HepG2 (cell line): ENCODE data around the gene SCFD2. TPM values are rescaled to one million over a fixed set of nuclear protein-coding genes. Genes with fewer than 3 reads are reported as not detected.

Experiments
- ATAC-seq: fragments of 200-7000 bp; cut with Tn5 transposase; 3 replicates; pipeline ENCODE4 v1.9.1; 2020; ENCODE audit warnings: mild to moderate bottlenecking, moderate library complexity
- BruUV-seq: library from RNA; stranded (reverse); fragments of 400-500 nt; replicated peaks from 2 replicates; lab custom pipeline; 2021; lab: Mats Ljungman, UMichigan
- CTCF ChIA-PET: fragments of 300-600 bp; formaldehyde crosslinking; extraction: SDS; loops from one replicate; lab custom pipeline; 2021; ENCODE audit warnings: low total read pairs, inconsistent platforms, low intra/inter-chr PET ratio; lab: Yijun Ruan, JAX
- POLR2A ChIA-PET: fragments of 350-600 bp; sonication (Branson Sonifier 250); formaldehyde crosslinking; loops from one replicate; lab custom pipeline; 2020; ENCODE audit warnings: antibody characterized with exemption, inconsistent platforms; lab: Yijun Ruan, JAX
- DNase-seq: peaks from one replicate; pipeline ENCODE4 v3.0.0-alpha.2; 2015; ENCODE audit warnings: low spot score
- FAIRE-seq: peaks from 3 replicates; lab custom pipeline; 2011; peaks lifted over from hg19 to GRCh38; lab: Jason Lieb, UNC
- H2AFZ ChIP-seq: one replicate; pipeline ENCODE4 v1.6.1; 2011; ENCODE audit warnings: low read length, inconsistent platforms
- H3K27ac ChIP-seq: fragments of 300-600 bp; 3 replicates; pipeline ENCODE4 v1.8.0; 2011; ENCODE audit warnings: mixed run types, mild to moderate bottlenecking, mixed read lengths, low read length, inconsistent platforms; ENCODE audit not compliant: insufficient read depth; ENCODE audit errors: extremely low read length
- H3K27me3 ChIP-seq, 2 experiments: fragments of 200-600 bp in 1 of 2; 2 replicates in 1 of 2; 3 replicates in 1 of 2; pipeline versions ENCODE4 v1.6.0 to v1.8.0; 2011; ENCODE audit warnings: low read length in 2 of 2, mild to moderate bottlenecking in 2 of 2, moderate library complexity in 2 of 2, inconsistent platforms in 1 of 2; ENCODE audit not compliant: insufficient read depth in 2 of 2, control insufficient read depth in 1 of 2
- H3K36me3 ChIP-seq, 2 experiments: fragments of 200-600 bp in 1 of 2; replicated peaks in 1 of 2; 2 replicates in 1 of 2; 3 replicates in 1 of 2; pipeline versions ENCODE4 v1.5.1 to v1.8.0; 2011; ENCODE audit warnings: low read length in 2 of 2, inconsistent platforms in 1 of 2; ENCODE audit not compliant: insufficient read depth in 2 of 2, control insufficient read depth in 1 of 2
- H3K4me1 ChIP-seq: 2 replicates; pipeline ENCODE4 v1.5.1; 2012; ENCODE audit warnings: low read length, inconsistent platforms; ENCODE audit not compliant: insufficient read depth
- H3K4me2 ChIP-seq: 2 replicates; pipeline ENCODE4 v1.6.0; 2011; ENCODE audit warnings: low read depth, low read length, inconsistent platforms
- H3K4me3 ChIP-seq, 3 experiments: fragments of 200-600 bp in 1 of 3; sonication (generic), shearing (Covaris generic) in 1 of 3; replicated peaks in 1 of 3; 2 replicates each; pipeline ENCODE4 v1.5.1; 2011 to 2016; ENCODE audit warnings: low read length in 3 of 3, inconsistent platforms in 2 of 3, low read depth in 2 of 3, mild to moderate bottlenecking in 2 of 3, control low read depth in 1 of 3, mixed read lengths in 1 of 3; ENCODE audit not compliant: insufficient read depth in 1 of 3
- H3K79me2 ChIP-seq: one replicate; pipeline ENCODE4 v1.6.1; 2011; ENCODE audit warnings: low read length, inconsistent platforms; ENCODE audit not compliant: insufficient read depth
- H3K9ac ChIP-seq: 2 replicates; pipeline ENCODE4 v1.6.0; 2011; ENCODE audit warnings: mild to moderate bottlenecking, low read depth, low read length, inconsistent platforms; ENCODE audit not compliant: insufficient read depth
- H3K9me3 ChIP-seq: 2 replicates; pipeline ENCODE4 v1.5.1; 2012; ENCODE audit warnings: mild to moderate bottlenecking, low read length
- H4K20me1 ChIP-seq: 2 replicates; pipeline ENCODE4 v1.6.0; 2011; ENCODE audit warnings: inconsistent platforms, mild to moderate bottlenecking, low read length, moderate library complexity; ENCODE audit not compliant: insufficient read depth
- ARNT2 ChIP-seq: sonication (generic); formaldehyde crosslinking; IDR thresholded peaks from 2 replicates; pipeline ENCODE4 v1.8.0; 2022; ENCODE audit warnings: mild to moderate bottlenecking, low read depth, missing genetic modification reagents, moderate library complexity
- CREM ChIP-seq, 2 experiments: sonication (generic) in 1 of 2; formaldehyde crosslinking in 1 of 2; IDR thresholded peaks; 2 replicates each; pipeline versions ENCODE4 v1.4.0 to v1.6.1; 2016 to 2020; ENCODE audit warnings: antibody characterized with exemption in 1 of 2, mild to moderate bottlenecking in 1 of 2, missing genetic modification reagents in 1 of 2
- FOXA3 ChIP-seq: IDR thresholded peaks from 2 replicates; pipeline ENCODE4 v1.6.1; 2016; ENCODE audit warnings: missing genetic modification reagents, missing compliant biosample characterization
- GTF3A ChIP-seq: sonication (generic); formaldehyde crosslinking; conservative IDR thresholded peaks from 2 replicates; pipeline ENCODE4 v1.4.0; 2020; ENCODE audit warnings: mild to moderate bottlenecking, missing genetic modification reagents
- MIER3 ChIP-seq: IDR thresholded peaks from 2 replicates; pipeline ENCODE4 v1.6.1; 2016; ENCODE audit warnings: missing compliant biosample characterization, borderline replicate concordance
- REPIN1 ChIP-seq: sonication (generic); formaldehyde crosslinking; IDR thresholded peaks from 2 replicates; pipeline ENCODE4 v1.8.0; 2022; ENCODE audit warnings: missing genetic modification reagents, low read depth, mild to moderate bottlenecking, borderline replicate concordance
- TBL1XR1 ChIP-seq: fragments of 150-350 bp; IDR thresholded peaks from 2 replicates; pipeline ENCODE4 v1.6.1; 2014; ENCODE audit warnings: borderline replicate concordance, low read length; ENCODE audit not compliant: partially characterized antibody
- ZNF296 ChIP-seq: sonication (generic); formaldehyde crosslinking; conservative IDR thresholded peaks from 2 replicates; pipeline ENCODE4 v1.5.0; 2020; ENCODE audit warnings: mild to moderate bottlenecking, missing genetic modification reagents
- WGBS: methylation state at CpG from one replicate; pipeline ENCODE4 v1.1.6; 2017; ENCODE audit warnings: low lambda C conversion rate; 5-methylcytosine and 5-hydroxymethylcytosine counted together
- in situ Hi-C: cut with HindIII; loops from 2 replicates; pipeline ENCODE4 v1.10.0; 2017; ENCODE audit warnings: low pct_unique_long_range_greater_than_20kb; ENCODE audit not compliant: extremely low pct_ligation_motif_present
- intact Hi-C: fragments of 100-400 bp; cut with micrococcal nuclease; formaldehyde crosslinking; loops from one replicate; pipeline ENCODE4 v1.10.0; 2022; ENCODE audit not compliant: unreplicated experiment
- polyA plus RNA-seq, 8 experiments: library from polyadenylated mRNA; depleted of rRNA in 3 of 8; stranded (reverse) in 7 of 8; unstranded in 1 of 8; fragments of >200 nt; fragmentation: Illumina TruSeq in 4 of 8; extraction: Trizol in 4 of 8; gene quantifications; 2 replicates each; pipeline versions ENCODE4 v1.2.1 to v1.2.3, GENCODE V29; 2011 to 2016; ENCODE audit warnings: low read depth in 4 of 8, missing spikeins in 1 of 8, mixed read lengths in 1 of 8; ENCODE audit not compliant: insufficient read depth in 1 of 8
- total RNA-seq, 5 experiments: library from RNA; depleted of rRNA; stranded (reverse); fragments of >200 nt; fragmentation: Illumina TruSeq; extraction: Trizol; gene quantifications; 2 replicates each; pipeline ENCODE4 v1.2.3, GENCODE V29; 2016; ENCODE audit warnings: low read depth in 1 of 5
- TF ChIP-seq, protein P1 (sequence below): sonication (generic); formaldehyde crosslinking; IDR thresholded peaks from 2 replicates; pipeline ENCODE4 v1.4.0; 2020; ENCODE audit warnings: missing genetic modification reagents

The SCFD2 gene
- total and polyA plus RNA-seq, 2 of the 13 experiments (the other 11 are each of a cell fraction or from before 2014, with no cell fraction given): 4.6 to 15.6 TPM

DNA sequence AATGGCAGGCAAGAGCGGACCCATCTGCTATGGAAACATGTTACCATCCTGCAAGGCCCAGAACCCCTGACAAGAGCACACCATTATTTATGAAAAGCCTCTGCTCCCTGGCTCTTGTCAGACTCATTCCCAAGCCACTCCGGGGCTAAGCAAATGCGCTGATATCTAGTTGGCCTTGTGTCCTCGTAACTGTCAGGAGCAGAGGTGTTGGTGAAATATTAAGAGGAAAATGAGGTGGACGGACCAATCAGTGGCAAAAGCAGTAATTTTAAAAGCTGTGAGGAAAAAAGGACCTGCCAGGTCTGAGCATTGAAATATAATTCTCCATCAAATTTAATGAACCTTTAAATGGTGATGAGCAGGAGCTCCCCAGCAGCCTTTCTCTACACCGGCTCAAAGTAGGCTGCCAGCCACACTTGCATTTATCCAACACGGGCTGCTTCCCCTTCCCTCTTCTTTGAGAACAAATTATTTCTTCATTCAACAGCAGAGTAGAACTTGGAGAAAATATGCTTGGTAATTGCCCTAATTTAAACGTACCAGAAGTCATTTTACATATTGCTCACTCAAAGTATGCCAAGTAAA, 289.4 kb downstream of the SCFD2 start (continued):
- no peak for TF ChIP-seq GTF3A (CRISPR knock-in tag)
- TF ChIP-seq, protein P1, sequence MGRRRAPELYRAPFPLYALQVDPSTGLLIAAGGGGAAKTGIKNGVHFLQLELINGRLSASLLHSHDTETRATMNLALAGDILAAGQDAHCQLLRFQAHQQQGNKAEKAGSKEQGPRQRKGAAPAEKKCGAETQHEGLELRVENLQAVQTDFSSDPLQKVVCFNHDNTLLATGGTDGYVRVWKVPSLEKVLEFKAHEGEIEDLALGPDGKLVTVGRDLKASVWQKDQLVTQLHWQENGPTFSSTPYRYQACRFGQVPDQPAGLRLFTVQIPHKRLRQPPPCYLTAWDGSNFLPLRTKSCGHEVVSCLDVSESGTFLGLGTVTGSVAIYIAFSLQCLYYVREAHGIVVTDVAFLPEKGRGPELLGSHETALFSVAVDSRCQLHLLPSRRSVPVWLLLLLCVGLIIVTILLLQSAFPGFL: no peak

DNA sequence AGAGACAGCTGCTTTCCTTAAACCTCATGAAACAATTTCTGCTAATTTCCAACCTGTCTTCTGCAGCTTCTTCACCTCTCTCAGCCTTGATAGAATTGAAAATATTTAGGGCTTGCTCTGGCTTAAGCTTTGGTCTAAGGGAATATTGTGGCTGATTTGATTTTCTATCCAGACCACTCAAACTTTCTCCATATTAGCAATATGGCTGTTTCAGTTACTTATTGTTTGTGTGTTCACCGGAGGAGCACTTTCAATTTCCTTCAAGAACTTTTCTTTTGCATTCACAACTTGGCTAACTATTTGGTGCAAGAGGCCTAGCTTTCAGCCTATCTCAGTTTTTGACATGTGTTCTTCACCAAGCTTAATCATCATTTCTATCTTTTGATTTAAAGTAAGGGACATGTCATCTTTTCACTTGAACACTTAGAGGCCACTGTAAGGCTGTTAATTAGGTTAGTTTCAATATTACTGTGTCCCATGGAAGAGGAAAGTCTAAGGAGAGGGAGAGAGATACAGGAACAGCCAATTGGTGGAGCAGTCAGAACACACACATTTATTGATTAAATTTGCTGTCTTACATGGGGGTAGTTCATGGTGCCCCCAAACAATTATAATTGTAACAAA, 290.6 kb downstream of the SCFD2 start:
- Histone ChIP-seq H3K4me3 (no peak overlapping the region), H3K4me1 (no peaks in the 10 kb centered on the region), H3K36me3 (no peaks in the 10 kb centered on the region), H3K79me2 (no peaks in the 10 kb centered on the region), H3K27me3 (no peaks in the 10 kb centered on the region), H3K9me3 (no peaks in the 10 kb centered on the region), H3K27ac (no peak overlapping the region), H3K4me2 (no peak overlapping the region), H3K9ac (no peak overlapping the region), H2AFZ (no peak overlapping the region), H4K20me1 (no peaks in the 10 kb centered on the region)
- POLR2A ChIA-PET: no interaction called here
- CTCF ChIA-PET: no interaction called here
- no peak for ATAC-seq
- intact Hi-C loops: loop anchor here (5.0 kb wide), 1 partner anchor 47 kb away; no protein-coding TSS in a partner anchor
- in situ Hi-C loops: no loop called here
- no TSS peak for BruUV-seq
- WGBS: 92% methylated on average over 1 of the region's 1 CpG
- TF ChIP-seq ZNF296 (no peak), REPIN1 (CRISPR knock-in tag) (no peak), CREM (IDR thresholded peaks at IDR 0.05) (no peak), CREM (CRISPR knock-in tag; IDR thresholded peaks at IDR 0.05) (no peak), FOXA3 (CRISPR knock-in tag) (no peak), ARNT2 (no peak), MIER3 (CRISPR knock-in tag) (no peak), TBL1XR1 (no peak)
- no peak for FAIRE-seq
- DNase-seq: no peak
